ENCODE data around the gene SLC19A1.
A peak's percentile ranks its signal among the peaks of the same experiment; 100 is the strongest.
"Not testable (repeated sequence)": the region's sequence is repeated elsewhere in the genome, so short reads cannot be mapped to it uniquely, and the experiment has no call there.

Gene SLC19A1

DNA sequence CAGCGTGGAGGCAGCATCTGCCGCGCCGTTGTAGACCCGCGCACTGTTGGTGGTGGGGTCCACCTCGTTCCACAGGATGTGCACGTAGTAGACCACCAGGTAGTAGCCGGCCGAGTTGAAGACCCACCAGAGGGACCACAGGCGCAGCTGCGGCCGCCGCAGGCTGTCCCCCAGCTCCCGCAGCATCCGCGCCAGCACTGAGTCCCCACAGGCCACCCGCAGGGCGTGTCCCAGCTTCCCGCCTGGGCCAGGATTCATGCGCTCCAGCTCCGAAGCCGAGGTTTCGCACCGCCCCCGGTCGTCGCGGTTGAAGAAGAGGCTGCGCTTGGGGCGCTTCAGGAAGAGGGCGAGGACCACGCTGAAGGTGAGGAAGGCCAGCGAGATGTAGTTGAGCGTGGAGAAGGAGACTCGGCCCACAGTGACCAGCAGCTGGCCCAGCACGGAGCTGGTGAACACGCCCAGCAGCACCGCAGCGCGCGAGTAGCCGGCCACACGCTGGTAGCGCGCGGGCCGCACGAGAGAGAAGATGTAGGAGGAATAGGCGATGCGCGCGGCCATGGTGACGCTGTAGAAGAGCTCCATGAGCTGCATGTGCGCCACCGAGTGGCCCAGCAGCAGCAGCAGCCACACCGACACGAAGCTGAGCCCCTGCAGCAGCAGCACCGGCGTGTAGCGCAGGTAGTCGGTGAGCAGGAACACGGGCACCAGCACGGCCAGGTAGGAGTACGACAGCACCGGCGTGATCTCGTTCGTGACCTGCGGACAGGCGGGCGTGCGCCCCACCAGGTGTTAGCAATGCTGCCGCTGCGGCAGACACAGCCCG, 10.6 kb downstream of the SLC19A1 start:
- DNase-seq, result no peak

DNA sequence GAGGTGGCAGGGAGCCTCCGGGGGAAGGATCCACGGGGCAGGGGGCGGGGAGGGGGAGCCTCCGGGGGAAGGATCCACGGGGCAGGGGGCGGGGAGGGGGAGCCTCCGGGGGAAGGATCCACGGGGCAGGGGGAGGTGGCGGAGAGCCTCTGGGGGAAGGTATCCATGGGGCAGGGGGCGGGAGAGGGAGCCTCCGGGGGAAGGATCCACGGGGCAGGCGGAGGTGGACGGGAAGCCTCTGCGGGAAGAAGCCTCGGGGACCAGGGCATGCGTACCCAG, 11.2 kb downstream of the SLC19A1 start:
- not testable (repeated sequence) for DNase-seq

DNA sequence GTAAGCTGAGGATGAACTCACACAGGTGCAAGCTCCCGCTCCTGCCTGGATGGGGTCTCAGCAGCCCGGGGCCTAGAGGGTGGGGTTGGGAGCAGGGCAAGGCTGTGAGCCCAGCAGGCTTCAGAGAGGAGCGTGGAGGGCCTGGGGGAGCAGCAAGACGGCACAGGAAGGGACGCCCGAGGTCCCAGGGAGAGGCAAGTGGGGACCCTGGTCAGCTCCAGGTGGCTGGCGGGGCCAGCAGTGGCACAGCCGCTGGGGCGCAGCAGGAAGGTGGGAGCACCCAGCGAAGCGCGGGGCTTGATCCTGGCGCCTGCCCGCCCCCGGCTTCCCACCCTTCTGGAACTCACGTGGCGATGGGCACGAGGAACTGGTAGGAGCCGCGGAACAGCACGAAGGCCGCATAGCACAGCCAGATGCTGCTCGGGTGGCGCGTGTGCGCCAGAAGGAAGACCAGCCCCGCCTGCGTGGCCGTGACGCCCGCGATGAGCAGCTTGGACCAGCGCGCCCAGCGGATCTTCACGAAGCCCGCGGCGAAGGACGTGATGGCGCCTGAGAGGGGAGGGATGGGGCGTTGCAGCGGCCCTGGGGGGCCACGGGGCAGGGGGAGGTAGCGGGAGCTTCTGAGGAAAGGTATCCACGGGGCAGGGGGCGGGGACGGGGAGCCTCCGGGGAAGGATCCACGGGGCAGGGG, 11.7 kb downstream of the SLC19A1 start:
- DNase-seq, result no peak

DNA sequence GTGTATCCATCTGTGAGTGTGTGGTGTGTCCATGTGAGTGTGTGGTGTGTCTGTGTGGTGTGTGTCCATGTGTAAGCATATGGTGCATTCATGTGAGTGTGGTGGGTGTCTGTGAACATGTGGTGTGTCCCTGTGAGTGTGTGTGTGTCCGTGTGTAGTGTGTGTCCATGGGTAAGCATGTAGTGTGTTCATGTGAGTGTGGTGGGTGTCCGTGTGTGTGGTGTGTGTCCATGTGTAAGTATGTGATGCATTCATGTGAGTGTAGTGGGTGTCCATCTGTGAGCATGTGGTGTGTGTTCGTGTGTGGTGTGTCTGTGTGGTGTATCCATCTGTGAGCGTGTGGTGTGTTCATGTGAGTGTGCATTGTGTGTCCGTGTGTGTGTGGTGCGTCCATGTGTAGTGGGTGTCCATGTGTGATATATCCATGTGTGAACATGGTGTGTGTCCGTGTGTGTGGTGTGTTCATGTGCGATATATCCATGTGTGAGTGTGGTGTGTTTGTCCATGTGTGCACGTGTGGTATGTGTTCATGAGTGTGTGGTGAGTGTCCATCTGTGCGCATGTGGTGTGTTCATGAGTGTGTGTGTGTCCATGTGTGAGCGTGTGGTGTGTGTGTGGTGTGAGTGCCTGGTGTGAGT, 12.3 kb downstream of the SLC19A1 start:
- no peak for DNase-seq

- no peak for DNase-seq
These were observed 13.1 kb downstream of the SLC19A1 start for GRCh38 chr21:45528981-45529784.

DNA sequence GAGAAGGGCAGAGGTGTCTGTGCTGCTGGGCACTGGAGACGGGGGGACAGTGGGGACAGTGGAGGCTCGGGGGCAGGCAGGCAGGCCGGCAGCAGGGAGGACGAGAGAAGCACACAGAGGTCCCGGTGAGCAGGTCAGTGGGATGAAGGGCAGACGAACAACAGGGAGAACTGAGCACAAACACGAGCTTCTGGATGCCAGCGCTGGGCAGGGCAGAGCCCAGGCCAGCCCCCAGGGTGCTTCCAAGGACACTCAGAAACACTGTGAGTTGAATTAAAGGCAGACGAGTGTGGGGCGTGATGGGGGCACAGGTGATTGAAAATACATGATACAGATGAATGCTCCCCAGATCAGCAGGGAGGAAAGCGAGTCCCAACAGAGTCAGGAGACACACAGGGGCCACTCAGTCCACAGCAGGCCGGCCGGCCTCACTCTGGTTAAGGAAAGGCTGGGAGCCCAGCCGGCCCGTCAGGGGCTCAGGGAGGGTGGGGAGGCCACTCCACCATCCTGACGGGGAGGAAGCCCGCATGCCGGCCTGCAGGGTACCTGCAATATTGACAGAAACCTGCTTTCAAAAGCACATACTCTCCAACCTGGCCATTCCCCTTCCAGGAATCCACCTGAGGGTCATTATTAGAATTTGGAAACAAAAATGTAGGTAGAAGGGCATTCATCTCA, 14.1 kb downstream of the SLC19A1 start:
- no peak for DNase-seq

- DNase-seq, result not testable (repeated sequence)
These were observed 14.9 kb downstream of the SLC19A1 start for GRCh38 chr21:45527151-45527999.

DNA sequence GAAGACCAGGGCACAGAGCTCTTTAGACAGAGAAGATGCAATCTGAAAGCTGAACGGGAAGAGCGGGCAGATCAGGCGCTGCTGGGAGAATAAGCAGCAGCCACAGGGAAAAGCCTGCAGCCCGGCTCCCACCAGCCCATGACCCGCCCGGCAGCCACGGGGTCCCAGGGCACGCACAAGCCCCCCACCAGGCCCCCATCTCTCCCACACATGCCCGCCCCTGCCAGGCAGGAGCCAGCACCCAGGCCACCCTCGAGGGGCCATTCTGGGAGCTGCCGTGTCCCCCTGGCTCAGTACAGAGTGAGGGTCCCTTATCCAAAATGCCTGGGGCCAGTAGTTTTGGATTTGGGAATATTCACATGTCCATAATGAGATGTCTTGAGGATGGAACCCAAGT, 16.3 kb downstream of the SLC19A1 start:
- no peak for DNase-seq

DNA sequence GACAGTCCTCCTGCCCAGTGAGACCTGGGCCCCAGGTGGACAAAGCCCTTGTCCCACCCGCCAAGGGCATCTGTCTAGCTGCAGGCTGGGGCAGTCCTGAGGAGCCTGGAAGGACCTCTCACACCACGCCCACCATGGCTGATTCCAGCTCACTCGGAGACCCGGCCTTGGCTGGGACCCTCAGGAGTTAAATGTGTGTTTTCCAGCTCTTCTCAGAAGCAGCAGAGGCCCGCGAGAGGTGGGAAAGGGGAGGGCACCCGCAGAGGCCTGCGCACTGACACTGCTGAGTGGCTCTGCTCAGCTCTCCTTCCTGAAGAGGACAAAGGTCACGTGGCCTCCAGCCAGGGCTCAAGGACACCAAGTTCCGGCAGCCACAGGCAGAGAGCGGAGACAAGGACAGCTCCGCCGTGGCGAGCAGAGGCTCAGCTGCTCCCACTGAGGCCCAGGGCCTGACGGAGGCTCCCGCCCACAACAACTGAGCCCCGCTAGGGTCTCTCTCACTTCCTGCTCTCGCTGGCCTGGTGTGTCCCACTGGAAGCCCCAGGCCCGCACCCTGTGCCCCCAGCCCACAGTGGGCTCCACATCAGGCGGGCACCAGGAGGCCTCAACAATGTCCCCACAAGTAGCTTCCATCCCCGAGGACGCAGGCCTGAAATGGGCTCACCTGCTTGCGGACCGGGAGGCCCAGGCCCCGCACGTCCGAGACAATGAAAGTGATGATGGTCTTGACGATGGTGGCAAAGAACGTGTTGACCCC, 16.9 kb downstream of the SLC19A1 start:
- DNase-seq, result no peak

DNA sequence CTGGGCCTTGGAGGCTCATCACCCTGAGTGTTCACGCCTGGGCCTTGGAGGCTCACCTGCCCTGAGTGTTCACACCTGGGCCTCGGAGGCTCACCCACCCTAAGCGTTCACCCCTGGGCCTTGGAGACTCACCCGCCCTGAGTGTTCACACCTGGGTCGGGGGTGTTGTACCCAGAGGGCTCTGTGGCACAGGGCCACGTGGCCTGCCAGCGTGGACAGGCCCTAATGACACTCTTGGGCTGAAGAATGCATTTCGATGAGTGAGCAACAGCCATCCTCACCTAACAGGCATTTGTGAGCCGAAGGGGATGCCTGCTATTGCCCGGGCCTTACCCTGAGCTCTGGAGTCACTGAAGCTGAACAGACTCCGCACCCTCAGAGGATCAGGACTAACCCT, 17.5 kb downstream of the SLC19A1 start:
- DNase-seq, result no peak

- no peak for DNase-seq
These were observed 18.7 kb downstream of the SLC19A1 start for GRCh38 chr21:45523411-45524101.

DNA sequence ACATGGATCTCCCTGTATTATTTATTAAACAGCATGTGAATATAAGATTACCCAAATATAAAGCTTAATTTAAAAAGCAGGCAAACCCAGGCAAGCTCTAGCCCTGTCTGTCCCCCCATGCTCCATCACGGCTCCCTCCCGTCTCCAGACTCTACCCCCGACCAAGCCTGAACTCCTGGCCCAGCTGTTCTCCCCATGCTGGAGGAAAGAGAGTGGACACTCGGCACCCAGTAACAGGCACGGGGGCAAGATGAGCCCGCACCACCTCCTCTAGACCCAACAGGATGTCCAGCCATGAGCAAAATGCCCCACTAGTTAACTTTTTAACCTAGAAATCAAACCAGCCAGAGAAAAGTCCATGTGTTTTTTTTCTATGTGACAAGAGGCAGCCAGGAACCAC, 19.3 kb downstream of the SLC19A1 start:
- DNase-seq, result no peak

GRCh38 chr21:45522381-45522780, 19.9 kb downstream of the SLC19A1 start:
- no peak for DNase-seq

GRCh38 chr21:45521241-45521640, 21.0 kb downstream of the SLC19A1 start:
- no peak for DNase-seq

DNA sequence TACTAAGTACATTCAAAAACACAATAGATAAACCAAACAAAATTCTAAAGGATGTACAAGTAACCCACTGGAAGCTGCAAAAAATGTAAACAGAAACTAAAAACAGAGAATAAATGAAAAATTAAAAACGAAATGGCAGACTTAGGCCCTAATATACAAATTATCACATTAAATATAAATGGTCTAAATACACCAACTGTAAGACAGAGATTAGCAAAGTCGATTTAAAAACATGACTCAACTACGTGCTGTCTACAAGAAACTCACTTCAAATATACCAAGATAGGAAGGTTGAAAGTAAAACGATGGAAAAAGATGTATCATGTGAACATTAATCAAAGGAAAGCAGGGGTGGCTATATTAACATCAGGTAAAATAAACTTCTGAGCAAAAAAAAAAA, 23.1 kb downstream of the SLC19A1 start:
- DNase-seq, result no peak

DNA sequence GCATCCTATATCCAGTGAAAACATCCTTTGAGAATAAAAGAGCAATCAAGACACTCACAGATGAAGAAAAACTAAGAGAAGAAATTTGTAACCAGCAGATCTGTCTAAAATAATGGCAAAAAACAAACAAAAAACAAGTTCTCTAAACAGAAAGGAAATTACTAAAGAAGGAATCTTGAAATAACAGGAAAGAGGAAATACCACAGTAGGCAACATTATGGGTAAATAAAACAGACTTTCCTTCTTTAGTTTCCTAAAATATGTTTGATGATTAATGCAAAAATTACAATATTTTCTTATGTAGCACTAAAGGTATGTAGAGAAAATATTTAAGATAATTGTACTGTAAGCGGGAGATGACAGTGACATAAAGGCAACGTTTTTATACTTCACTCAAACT, 23.5 kb downstream of the SLC19A1 start:
- DNase-seq, result no peak

DNA sequence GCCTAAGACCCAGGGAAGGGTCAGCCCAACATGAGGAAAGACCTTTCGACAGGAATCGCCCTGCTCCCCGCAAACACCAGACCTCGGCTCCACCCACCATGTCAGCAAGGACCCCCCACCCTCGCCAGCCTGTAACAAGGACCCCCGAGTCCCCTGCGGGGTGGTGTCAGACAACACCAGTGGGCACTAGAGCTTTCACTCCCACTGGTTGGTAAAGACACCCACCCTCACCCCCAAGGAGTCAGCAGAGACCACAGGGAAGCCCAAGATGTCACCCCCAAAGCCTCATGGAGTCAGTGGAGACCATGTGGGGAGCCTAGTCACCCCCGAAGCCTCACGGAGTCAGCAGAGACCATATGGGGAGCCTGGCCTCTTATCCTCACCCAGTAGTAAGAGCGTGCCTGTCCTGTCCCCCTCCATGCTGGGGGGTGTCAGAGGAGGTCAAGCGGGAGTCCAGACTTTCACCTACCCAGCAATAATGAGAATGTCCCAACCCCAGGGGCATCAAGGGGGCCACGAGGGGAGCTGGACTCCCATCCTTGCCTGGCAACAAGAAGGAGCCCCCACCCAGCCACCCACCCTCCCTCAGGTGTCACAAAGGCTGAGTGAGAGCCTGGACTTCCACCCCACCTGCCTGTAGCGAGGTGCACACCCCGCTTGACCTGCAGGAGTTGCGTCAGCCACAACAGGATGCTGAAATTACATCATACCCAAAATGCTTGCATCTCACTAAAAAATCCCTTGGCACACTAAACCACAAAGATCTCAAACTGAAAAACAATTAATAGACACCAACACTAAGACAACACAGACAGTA, 24.8 kb downstream of the SLC19A1 start:
- peak; percentile 18 to 42 for DNase-seq

DNA sequence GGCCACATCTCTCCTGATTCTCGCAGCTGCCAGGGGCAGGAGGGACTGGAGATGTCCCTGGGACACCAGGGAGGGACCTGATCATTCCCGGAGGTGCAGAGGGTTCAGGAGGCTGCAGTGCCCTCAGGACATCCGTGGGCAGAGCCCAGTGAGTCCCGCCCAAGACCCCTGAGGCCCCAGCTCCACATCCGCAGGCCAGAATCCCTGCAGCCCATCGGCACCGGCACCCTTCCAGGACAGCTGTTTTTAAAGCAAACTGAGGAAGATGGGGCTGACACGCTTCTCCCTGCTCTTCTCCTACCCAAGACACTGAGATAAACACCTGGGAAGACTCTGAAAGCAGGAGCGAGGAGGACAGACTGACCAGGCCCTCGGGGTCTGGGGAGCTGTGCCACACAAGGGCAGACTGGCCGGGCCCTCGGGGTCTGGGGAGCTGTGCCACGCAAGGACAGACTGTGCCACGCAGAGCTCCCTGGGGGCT, 25.5 kb downstream of the SLC19A1 start:
- DNase-seq, result no peak

- no peak for DNase-seq
These were observed 26.1 kb downstream of the SLC19A1 start for GRCh38 chr21:45516071-45516670.
